ENCODE data around the gene NCAM2. TPM values are rescaled to one million over a fixed set of nuclear protein-coding genes. Genes with fewer than 3 reads are reported as not detected.

The NCAM2 gene
- polyA plus RNA-seq, 1 donor from 2014 or later = 9.8 TPM

DNA sequence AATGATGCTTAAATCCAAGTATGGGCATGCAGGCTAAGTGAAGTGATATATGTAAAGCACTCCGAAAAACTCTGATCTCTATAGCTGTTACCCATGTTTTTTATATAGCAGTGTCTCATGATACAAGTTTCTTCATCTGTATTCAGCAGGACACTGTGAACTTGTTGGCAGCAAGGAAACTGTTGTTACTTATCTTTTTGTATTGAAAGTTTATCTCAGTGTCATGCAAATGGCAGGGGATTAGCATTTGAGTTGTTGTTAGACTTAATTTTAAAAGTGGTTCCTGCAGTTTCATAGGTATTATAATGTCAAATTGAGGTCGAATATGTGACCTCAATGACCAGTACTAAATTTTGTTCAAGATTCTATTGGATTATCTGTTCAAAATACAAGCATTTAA lies 47.9 kb downstream of the NCAM2 start:
- Histone ChIP-seq H3K79me2 (replicated peaks; ENCODE audit: insufficient read depth, low read length) (no peaks in the 10 kb centered on the region), H3K36me3 (ENCODE audit: insufficient read depth, low read length) (no peaks in the 10 kb centered on the region), H3K9me3 (ENCODE audit: low read length) (no peaks in the 10 kb centered on the region), H3K9me2 (ENCODE audit: insufficient read depth, low read length) (no peaks in the 10 kb centered on the region), H4K20me1 (ENCODE audit: insufficient read depth) (no peaks in the 10 kb centered on the region), H2AFZ (ENCODE audit: low read depth, low read length) (no peak overlapping the region), H3K4me2 (ENCODE audit: low read length) (no peak overlapping the region), H3K4me3 (ENCODE audit: low read length) (no peak overlapping the region), H3K27ac (ENCODE audit: low read length) (no peak overlapping the region), H3K27me3 (ENCODE audit: insufficient read depth, low read depth, low read length) (no peaks in the 10 kb centered on the region), H3F3A (ENCODE audit: insufficient read depth, low read length, poor library complexity, severe bottlenecking) (no peaks in the 10 kb centered on the region), H3K9ac (ENCODE audit: low read length) (no peak overlapping the region)
- TF ChIP-seq MXI1 (conservative IDR thresholded peaks at IDR 0.05; ENCODE audit: poor library complexity, severe bottlenecking) (no peak), RAD21 (conservative IDR thresholded peaks at IDR 0.05) (no peak), POLR2AphosphoS5 (IDR thresholded peaks at IDR 0.05) (no peak), EP300 (conservative IDR thresholded peaks at IDR 0.05; ENCODE audit: poor library complexity, severe bottlenecking) (no peak), TAF1 (IDR thresholded peaks at IDR 0.05; ENCODE audit: low read depth) (no peak), SMC3 (conservative IDR thresholded peaks at IDR 0.05; ENCODE audit: poor library complexity) (no peak), EZH2 (IDR thresholded peaks at IDR 0.05; ENCODE audit: borderline replicate concordance, insufficient read depth, low read length, poor library complexity, severe bottlenecking) (no peak)
- TF ChIP-seq, protein P1, sequence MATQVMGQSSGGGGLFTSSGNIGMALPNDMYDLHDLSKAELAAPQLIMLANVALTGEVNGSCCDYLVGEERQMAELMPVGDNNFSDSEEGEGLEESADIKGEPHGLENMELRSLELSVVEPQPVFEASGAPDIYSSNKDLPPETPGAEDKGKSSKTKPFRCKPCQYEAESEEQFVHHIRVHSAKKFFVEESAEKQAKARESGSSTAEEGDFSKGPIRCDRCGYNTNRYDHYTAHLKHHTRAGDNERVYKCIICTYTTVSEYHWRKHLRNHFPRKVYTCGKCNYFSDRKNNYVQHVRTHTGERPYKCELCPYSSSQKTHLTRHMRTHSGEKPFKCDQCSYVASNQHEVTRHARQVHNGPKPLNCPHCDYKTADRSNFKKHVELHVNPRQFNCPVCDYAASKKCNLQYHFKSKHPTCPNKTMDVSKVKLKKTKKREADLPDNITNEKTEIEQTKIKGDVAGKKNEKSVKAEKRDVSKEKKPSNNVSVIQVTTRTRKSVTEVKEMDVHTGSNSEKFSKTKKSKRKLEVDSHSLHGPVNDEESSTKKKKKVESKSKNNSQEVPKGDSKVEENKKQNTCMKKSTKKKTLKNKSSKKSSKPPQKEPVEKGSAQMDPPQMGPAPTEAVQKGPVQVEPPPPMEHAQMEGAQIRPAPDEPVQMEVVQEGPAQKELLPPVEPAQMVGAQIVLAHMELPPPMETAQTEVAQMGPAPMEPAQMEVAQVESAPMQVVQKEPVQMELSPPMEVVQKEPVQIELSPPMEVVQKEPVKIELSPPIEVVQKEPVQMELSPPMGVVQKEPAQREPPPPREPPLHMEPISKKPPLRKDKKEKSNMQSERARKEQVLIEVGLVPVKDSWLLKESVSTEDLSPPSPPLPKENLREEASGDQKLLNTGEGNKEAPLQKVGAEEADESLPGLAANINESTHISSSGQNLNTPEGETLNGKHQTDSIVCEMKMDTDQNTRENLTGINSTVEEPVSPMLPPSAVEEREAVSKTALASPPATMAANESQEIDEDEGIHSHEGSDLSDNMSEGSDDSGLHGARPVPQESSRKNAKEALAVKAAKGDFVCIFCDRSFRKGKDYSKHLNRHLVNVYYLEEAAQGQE (IDR thresholded peaks at IDR 0.05; ENCODE audit: borderline replicate concordance) = no peak
- TF ChIP-seq, protein P2, sequence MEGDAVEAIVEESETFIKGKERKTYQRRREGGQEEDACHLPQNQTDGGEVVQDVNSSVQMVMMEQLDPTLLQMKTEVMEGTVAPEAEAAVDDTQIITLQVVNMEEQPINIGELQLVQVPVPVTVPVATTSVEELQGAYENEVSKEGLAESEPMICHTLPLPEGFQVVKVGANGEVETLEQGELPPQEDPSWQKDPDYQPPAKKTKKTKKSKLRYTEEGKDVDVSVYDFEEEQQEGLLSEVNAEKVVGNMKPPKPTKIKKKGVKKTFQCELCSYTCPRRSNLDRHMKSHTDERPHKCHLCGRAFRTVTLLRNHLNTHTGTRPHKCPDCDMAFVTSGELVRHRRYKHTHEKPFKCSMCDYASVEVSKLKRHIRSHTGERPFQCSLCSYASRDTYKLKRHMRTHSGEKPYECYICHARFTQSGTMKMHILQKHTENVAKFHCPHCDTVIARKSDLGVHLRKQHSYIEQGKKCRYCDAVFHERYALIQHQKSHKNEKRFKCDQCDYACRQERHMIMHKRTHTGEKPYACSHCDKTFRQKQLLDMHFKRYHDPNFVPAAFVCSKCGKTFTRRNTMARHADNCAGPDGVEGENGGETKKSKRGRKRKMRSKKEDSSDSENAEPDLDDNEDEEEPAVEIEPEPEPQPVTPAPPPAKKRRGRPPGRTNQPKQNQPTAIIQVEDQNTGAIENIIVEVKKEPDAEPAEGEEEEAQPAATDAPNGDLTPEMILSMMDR (IDR thresholded peaks at IDR 0.05; ENCODE audit: poor library complexity, severe bottlenecking) = no peak

DNA sequence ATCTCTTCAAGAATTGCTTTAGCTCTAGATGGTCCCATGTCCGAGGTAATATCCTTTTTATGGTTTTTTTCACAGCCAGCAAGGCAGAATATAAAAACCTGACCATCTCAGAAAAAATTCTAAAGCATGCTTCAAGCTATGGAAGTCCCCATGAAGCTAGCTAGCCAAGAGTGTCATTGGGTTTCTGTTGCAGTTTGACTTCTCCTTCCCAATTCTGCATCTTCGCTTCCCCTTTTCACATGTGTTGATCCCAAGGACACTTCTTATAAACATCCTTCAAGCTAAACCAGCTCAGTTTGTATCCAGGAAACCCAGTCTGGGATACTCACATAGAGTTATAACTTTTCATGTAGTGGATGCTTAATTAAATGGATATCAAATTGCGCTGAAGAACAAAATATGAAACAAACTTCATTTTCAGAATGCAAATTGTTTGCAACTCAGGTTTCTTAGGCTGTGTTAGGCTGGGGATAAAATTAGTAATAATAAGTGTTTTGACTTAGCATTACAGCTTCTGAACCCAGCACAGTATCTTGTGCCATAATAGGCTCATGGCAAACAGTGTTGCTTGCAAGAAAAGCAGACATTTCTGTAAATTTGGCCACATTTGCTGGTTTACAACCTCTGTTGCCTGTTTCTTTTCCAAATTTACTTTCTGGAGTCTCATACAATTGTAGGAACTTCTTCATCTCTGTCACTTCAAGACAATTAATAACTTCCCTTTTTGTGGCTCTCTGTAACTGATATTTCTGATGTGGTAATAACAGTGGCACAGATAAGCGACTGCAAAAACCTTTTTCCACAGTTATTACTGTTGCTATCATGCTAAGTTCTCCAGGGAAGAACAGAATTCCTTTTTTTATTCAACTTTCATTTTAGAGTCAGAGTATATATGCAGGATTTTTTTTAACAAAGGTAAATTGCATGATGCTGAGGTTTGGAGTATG lies 53.2 kb downstream of the NCAM2 start:
- H3K9me3 ChIP-seq (ENCODE audit: low read length) = no peaks in the 10 kb centered on the region
- H3K79me2 ChIP-seq (replicated peaks; ENCODE audit: insufficient read depth, low read length) = no peaks in the 10 kb centered on the region
- H2AFZ ChIP-seq (ENCODE audit: low read depth, low read length) = no peak overlapping the region
- no peak overlapping the region for H3K4me3 ChIP-seq (ENCODE audit: low read length)
- TF ChIP-seq SMC3 (conservative IDR thresholded peaks at IDR 0.05; ENCODE audit: poor library complexity) = no peak
- no peak for TF ChIP-seq EP300 (conservative IDR thresholded peaks at IDR 0.05; ENCODE audit: poor library complexity, severe bottlenecking)
- H3K27me3 ChIP-seq (ENCODE audit: insufficient read depth, low read depth, low read length) = no peaks in the 10 kb centered on the region
- H3K36me3 ChIP-seq (ENCODE audit: insufficient read depth, low read length) = no peaks in the 10 kb centered on the region
- H3K27ac ChIP-seq (ENCODE audit: low read length) = no peak overlapping the region
- H3F3A ChIP-seq (ENCODE audit: insufficient read depth, low read length, poor library complexity, severe bottlenecking) = no peaks in the 10 kb centered on the region
- H4K20me1 ChIP-seq (ENCODE audit: insufficient read depth) = no peaks in the 10 kb centered on the region
- H3K9me2 ChIP-seq (ENCODE audit: insufficient read depth, low read length) = no peaks in the 10 kb centered on the region
- no peak overlapping the region for H3K4me2 ChIP-seq (ENCODE audit: low read length)
- H3K9ac ChIP-seq (ENCODE audit: low read length) = no peak overlapping the region
